Thoracic aorta (tissue), 2 donors: Measurements from ENCODE around the gene SGO2. TPM values are rescaled to one million over a fixed set of nuclear protein-coding genes. Genes with fewer than 3 reads are reported as not detected.

ENCODE experiments used
- ATAC-seq: fragments of 150-250 bp; one replicate; pipeline ENCODE4 v1.8.0; 2017; ENCODE audit warnings: low read depth; ENCODE audit not compliant: insufficient number of reproducible peaks, low FRiP score
- DNase-seq: peaks from one replicate; pipeline ENCODE4 v3.0.0-alpha.2; 2020; ENCODE audit warnings: low spot score
- H3K27ac ChIP-seq, 2 donors: fragments of 200-600 bp; sonication (generic); 1 replicate in 1 of 2; 2 replicates in 1 of 2; pipeline ENCODE4 v1.5.1; 2016; ENCODE audit warnings: mild to moderate bottlenecking in 2 of 2, moderate library complexity in 2 of 2
- H3K27me3 ChIP-seq: fragments of 200-600 bp; sonication (generic); replicated peaks from 2 replicates; pipeline ENCODE4 v1.6.0; 2016; ENCODE audit warnings: mild to moderate bottlenecking; ENCODE audit not compliant: insufficient read depth
- H3K36me3 ChIP-seq: fragments of 200-600 bp; sonication (generic); one replicate; pipeline ENCODE4 v1.5.1; 2016
- H3K4me1 ChIP-seq, 2 donors: fragments of 200-600 bp; sonication (generic); 1 replicate in 1 of 2; 2 replicates in 1 of 2; pipeline versions ENCODE4 v1.5.1 to v1.6.0; 2016; ENCODE audit warnings: low read depth in 2 of 2, mild to moderate bottlenecking in 1 of 2; ENCODE audit not compliant: control insufficient read depth in 1 of 2
- H3K4me3 ChIP-seq: fragments of 200-600 bp; sonication (generic); 2 replicates; pipeline ENCODE4 v1.5.1; 2016; ENCODE audit warnings: mild to moderate bottlenecking
- H3K9me3 ChIP-seq: fragments of 200-600 bp; sonication (generic); 2 replicates; pipeline ENCODE4 v1.5.1; 2016
- total RNA-seq, 2 donors: library from RNA; depleted of rRNA; stranded (reverse); fragments of >200 nt; gene quantifications; one replicate each; pipeline versions ENCODE4 v1.1.0 to v1.2.3, GENCODE V29; 2016
- TF ChIP-seq, protein P1 (sequence below): fragments of 200-600 bp; sonication (generic); IDR thresholded peaks from one replicate; pipeline ENCODE4 v1.5.1; 2019; ENCODE audit warnings: antibody characterized with exemption

Gene SGO2
- total RNA-seq, 2 donors from 2014 or later, result 0.54 to 2.6 TPM

DNA sequence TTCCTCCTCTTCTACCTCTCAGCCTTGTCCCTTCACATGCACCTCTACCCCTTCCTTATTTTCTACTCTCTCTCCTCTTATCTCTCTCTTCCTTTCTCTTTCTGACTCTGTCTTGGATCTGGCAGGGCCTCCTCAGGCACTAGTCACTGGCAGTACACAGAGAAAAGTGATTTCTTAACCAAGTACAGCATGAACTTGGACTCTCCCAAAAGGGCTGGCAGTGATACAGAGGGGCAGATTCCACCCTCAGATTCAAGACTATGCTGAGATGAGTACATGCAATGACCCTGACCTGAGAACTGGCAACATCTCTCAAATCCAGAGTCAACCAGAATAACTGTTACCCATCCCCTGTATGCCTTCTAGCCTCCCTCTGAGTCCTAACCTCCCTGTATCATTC is 64.1 kb downstream of the SGO2 start:
- ATAC-seq (no peak), DNase-seq (no peak)
- H3K36me3 ChIP-seq, result no peaks in the 10 kb centered on the region
- H3K27ac ChIP-seq, result no peak overlapping the region
- H3K27me3 ChIP-seq, result no peaks in the 10 kb centered on the region
- no peak overlapping the region for H3K4me3 ChIP-seq
- TF ChIP-seq, protein P1, sequence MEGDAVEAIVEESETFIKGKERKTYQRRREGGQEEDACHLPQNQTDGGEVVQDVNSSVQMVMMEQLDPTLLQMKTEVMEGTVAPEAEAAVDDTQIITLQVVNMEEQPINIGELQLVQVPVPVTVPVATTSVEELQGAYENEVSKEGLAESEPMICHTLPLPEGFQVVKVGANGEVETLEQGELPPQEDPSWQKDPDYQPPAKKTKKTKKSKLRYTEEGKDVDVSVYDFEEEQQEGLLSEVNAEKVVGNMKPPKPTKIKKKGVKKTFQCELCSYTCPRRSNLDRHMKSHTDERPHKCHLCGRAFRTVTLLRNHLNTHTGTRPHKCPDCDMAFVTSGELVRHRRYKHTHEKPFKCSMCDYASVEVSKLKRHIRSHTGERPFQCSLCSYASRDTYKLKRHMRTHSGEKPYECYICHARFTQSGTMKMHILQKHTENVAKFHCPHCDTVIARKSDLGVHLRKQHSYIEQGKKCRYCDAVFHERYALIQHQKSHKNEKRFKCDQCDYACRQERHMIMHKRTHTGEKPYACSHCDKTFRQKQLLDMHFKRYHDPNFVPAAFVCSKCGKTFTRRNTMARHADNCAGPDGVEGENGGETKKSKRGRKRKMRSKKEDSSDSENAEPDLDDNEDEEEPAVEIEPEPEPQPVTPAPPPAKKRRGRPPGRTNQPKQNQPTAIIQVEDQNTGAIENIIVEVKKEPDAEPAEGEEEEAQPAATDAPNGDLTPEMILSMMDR, result no peak
- H3K4me1 ChIP-seq, result peaks cover 0 to 12% of the 10 kb centered on the region in 2 donors
- no peaks in the 10 kb centered on the region for H3K9me3 ChIP-seq

DNA sequence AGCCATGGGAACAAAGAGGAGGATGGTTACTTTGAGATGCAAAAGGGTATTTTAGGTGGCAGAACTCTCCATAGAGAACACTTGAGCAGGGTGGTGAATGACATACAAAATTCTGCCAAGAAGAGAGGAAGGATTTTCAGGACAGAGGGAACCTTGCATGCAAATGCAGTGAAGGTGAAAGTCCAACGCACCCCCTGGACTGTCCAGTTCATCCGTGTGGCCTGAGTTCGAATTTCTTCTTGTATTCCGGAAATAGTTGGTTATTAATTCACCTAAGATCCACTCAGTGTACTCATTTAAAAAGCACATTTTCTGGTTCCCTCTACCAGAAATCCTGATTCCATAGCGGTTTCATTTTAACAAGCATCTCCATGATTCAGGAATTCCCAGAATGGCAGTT is 65.3 kb downstream of the SGO2 start:
- H3K27ac ChIP-seq, result no peak overlapping the region
- H3K4me3 ChIP-seq, result no peak overlapping the region
- DNase-seq (no peak), ATAC-seq (no peak)
- H3K36me3 ChIP-seq, result peaks cover 4% of the 10 kb centered on the region
- TF ChIP-seq, protein P1, result no peak
- peaks cover 0 to 8% of the 10 kb centered on the region in 2 donors for H3K4me1 ChIP-seq
- H3K27me3 ChIP-seq, result no peaks in the 10 kb centered on the region
- H3K9me3 ChIP-seq, result no peaks in the 10 kb centered on the region

DNA sequence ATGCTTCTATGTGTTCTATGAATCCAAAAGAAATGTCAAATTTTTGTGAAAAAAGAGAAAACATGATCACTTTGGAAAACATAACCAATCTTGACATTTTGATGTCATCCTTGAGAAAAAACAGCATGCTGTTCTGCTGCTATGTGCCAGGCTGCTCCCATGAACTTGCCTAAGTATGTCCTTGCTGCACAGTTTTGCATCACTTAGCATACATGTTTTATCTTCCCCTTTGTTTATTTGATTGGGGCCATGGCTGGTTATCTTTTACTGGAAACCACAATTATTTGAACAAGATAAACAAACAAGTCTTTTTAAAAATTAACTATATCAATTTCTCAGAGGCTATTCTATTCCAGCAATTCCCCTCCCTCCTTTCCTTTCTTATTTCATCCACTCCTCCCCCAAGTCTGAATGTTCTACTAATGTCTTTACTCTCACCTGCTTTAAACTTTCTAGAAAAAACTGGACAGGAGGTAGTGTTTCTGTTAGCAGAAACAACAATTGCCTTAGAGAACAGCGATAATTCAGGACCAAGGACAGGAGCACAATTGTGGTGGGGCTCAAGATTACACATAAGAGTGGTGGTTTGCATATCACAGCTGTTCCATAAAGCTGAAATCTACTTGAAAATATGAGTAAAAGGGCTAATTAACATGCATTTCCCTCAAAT is 66.5 kb downstream of the SGO2 start:
- peaks cover 8% of the 10 kb centered on the region for H3K36me3 ChIP-seq
- H3K4me1 ChIP-seq, result peaks cover 0 to 8% of the 10 kb centered on the region in 2 donors
- no peak overlapping the region for H3K4me3 ChIP-seq
- DNase-seq (no peak), ATAC-seq (no peak)
- no peak overlapping the region for H3K27ac ChIP-seq
- H3K9me3 ChIP-seq, result no peaks in the 10 kb centered on the region
- H3K27me3 ChIP-seq, result no peaks in the 10 kb centered on the region
- TF ChIP-seq, protein P1, result no peak

DNA sequence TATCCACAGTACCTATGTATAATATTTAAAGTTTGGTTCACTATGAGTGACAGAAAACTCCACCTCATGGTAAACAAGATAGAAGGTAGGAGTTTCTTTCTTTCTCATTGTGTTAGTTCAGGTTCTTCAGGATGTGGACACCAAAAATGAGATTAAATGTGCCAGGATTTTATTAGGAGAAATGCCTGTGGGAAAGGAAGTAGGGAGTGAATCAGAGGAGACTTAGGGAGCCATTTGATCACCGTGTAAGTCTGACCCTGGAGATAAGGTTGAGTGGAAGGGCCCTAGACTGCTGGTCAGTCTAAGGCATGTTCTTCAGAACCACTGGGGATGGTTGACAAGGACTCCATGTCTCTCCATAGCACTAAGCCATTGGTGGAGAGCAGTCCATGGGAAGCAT is 67.9 kb downstream of the SGO2 start:
- peaks cover 12% of the 10 kb centered on the region for H3K36me3 ChIP-seq
- peaks cover 0 to 8% of the 10 kb centered on the region in 2 donors for H3K4me1 ChIP-seq
- H3K9me3 ChIP-seq, result no peaks in the 10 kb centered on the region
- no peak for DNase-seq
- H3K4me3 ChIP-seq, result no peak overlapping the region
- TF ChIP-seq, protein P1, result no peak
- no peak for ATAC-seq
- H3K27me3 ChIP-seq, result no peaks in the 10 kb centered on the region
- no peak overlapping the region for H3K27ac ChIP-seq

DNA sequence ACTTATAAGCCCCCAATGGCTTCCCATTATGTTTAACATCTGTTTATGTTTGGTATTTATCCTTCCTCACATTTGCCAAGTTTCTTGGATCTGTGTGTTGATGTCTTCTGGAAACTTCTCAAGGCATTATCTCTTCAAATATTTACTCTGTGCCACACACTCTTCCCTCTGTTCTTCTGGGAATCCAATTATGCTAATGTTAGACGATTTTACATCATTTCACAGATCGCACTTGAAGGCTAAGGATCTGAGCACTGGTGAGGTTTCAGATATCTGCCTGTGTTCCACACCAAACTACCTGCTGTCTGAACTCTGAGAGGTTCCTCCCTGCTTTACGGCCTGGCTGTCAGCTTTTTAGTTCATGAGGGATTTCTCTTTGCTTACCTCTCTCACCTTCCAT is 69.9 kb downstream of the SGO2 start:
- no peaks in the 10 kb centered on the region for H3K9me3 ChIP-seq
- no peaks in the 10 kb centered on the region for H3K4me1 ChIP-seq

More for the DNA sequence above, 69.9 kb downstream of the SGO2 start:
- TF ChIP-seq, protein P1, result no peak
- peaks cover 12% of the 10 kb centered on the region for H3K36me3 ChIP-seq
- ATAC-seq (no peak), DNase-seq (no peak)
- no peaks in the 10 kb centered on the region for H3K27me3 ChIP-seq
- H3K27ac ChIP-seq, result no peak overlapping the region
- H3K4me3 ChIP-seq, result no peak overlapping the region
